BJ (cell line): Measurements from ENCODE around the gene PNPLA1. TPM values are rescaled to one million over a fixed set of nuclear protein-coding genes. Genes with fewer than 3 reads are reported as not detected.

Experiments used
- CTCF ChIA-PET: fragments of 350-600 bp; formaldehyde crosslinking; extraction: SDS; loops from one replicate; lab custom pipeline; 2021; ENCODE audit warnings: antibody characterized with exemption, inconsistent platforms; lab: Yijun Ruan, JAX
- POLR2A ChIA-PET: fragments of 300-600 bp; sonication (Branson Sonifier 250); formaldehyde crosslinking; extraction: SDS; loops from one replicate; lab custom pipeline; 2021; ENCODE audit warnings: antibody characterized with exemption; lab: Charles Lee
- DNase-seq: peaks from one replicate; pipeline ENCODE4 v3.0.0-alpha.2; 2011; ENCODE audit warnings: low read depth
- H3K27me3 ChIP-seq: 2 replicates; pipeline ENCODE4 v1.6.0; 2011; ENCODE audit warnings: low read length; ENCODE audit not compliant: control insufficient read depth, insufficient read depth
- H3K36me3 ChIP-seq: 2 replicates; pipeline ENCODE4 v1.5.1; 2011; ENCODE audit warnings: low read length; ENCODE audit not compliant: control insufficient read depth, insufficient read depth
- H3K4me3 ChIP-seq: 2 replicates; pipeline ENCODE4 v1.5.1; 2011; ENCODE audit warnings: low read depth, mild to moderate bottlenecking, control low read depth, low read length
- polyA plus RNA-seq: library from polyadenylated mRNA; depleted of rRNA; stranded (reverse); fragments of >200 nt; gene quantifications from 2 replicates; pipeline ENCODE4 v1.2.3, GENCODE V29; 2011
- TF ChIP-seq, protein P1 (sequence below): IDR thresholded peaks from 2 replicates; pipeline ENCODE4 v1.5.1; 2011; ENCODE audit warnings: low read depth, mild to moderate bottlenecking, control low read depth, inconsistent platforms, low read length, moderate library complexity; ENCODE audit not compliant: insufficient read depth

PNPLA1 gene
- polyA plus RNA-seq, 1 experiment: not detected

DNA sequence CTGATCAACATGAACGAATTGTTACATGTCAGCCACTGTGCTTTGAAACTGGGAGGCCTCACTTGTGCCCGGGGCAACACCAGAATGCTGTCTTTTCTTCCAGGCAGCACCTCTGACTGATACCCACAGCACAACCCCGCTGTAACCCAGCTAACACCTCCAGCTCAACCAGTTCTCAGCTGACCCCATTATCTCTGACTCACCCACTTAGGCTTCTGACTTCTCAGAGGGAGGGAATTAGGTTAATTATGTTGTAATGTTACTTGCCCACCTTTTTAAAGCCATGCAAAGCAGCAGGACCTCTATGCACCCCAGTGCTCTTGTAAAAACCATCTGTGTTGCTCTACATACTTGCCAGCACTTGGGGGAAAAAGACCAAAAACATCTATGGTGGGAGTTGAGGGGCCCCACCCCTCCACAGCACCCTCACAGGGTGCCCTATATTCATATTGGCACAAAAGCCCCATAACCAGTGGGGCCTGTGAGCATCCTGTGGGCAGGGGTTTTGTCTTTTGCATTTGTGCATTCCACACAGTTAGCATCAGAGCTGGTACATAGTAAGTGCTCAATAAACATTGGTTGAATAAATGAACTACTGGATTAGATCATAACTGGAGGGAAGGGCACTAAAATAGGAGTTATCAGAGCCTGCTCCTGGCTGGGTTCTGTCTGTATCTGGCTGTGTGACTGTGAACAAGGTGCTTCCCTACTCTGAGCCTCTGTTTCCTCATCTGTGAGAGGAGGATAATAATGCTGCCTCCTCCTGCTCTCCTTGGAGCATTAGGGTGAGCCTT lies 44.6 kb downstream of the PNPLA1 start:
- POLR2A ChIA-PET: no interaction called here
- CTCF ChIA-PET: interaction anchor here (10.5 kb wide), 1 partner anchor 12 kb away, joined by 72 read pairs; no protein-coding TSS in a partner anchor
- no peak overlapping the region for H3K4me3 ChIP-seq
- no peaks in the 10 kb centered on the region for H3K36me3 ChIP-seq
- TF ChIP-seq, protein P1, sequence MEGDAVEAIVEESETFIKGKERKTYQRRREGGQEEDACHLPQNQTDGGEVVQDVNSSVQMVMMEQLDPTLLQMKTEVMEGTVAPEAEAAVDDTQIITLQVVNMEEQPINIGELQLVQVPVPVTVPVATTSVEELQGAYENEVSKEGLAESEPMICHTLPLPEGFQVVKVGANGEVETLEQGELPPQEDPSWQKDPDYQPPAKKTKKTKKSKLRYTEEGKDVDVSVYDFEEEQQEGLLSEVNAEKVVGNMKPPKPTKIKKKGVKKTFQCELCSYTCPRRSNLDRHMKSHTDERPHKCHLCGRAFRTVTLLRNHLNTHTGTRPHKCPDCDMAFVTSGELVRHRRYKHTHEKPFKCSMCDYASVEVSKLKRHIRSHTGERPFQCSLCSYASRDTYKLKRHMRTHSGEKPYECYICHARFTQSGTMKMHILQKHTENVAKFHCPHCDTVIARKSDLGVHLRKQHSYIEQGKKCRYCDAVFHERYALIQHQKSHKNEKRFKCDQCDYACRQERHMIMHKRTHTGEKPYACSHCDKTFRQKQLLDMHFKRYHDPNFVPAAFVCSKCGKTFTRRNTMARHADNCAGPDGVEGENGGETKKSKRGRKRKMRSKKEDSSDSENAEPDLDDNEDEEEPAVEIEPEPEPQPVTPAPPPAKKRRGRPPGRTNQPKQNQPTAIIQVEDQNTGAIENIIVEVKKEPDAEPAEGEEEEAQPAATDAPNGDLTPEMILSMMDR: no peak
- peaks cover 27% of the 10 kb centered on the region for H3K27me3 ChIP-seq
- no peak for DNase-seq

DNA sequence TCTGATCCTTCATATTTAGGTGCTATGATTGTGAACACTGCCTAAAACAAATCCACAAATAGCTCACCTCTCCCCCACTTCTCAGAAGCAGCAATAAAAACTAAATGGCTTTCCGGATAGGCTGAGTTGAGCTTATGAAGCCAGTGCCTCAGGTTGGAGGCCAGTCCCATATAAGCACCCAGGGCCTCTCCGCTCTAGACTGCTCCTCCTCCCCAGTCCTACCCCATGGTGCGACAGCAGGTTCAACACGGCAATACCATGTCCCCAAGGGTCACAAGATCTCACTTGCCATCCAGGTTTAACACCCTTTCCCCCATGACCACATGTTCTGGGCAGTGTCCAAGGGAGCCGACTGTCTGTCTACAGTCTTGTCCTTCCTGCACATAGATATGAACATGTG lies 46.1 kb downstream of the PNPLA1 start:
- H3K36me3 ChIP-seq: no peaks in the 10 kb centered on the region
- POLR2A ChIA-PET: interaction anchor here (0.5 kb wide), 1 partner anchor 25 kb away, joined by 3 read pairs; no protein-coding TSS in a partner anchor
- TF ChIP-seq, protein P1: no peak
- no peak overlapping the region for H3K4me3 ChIP-seq
- CTCF ChIA-PET: interaction anchor here (0.9 to 10.5 kb wide), 2 partner anchors 13 to 44 kb away, joined by 4 to 72 read pairs; no protein-coding TSS in a partner anchor
- H3K27me3 ChIP-seq: peaks cover 24% of the 10 kb centered on the region
- no peak for DNase-seq

DNA sequence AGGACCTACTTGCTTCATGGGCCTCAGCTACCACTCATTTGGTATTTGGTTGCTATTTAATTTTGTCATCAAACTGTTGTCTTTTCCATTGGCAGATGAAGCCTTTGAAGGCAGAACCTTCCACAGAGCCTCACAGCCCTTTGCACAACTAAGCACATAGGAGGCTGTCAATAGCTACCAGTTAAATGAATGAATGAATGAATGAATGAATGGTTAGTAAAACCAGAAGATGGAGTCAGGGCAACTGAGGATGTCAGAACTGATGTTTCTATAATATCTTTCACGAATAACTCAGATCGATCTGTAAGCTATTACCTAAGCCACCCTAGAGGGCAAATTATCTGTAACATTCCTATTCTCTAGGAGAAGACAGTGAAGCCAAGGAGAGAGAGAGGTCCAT lies 47.8 kb downstream of the PNPLA1 start:
- peaks cover 18% of the 10 kb centered on the region for H3K27me3 ChIP-seq
- ChIA-PET POLR2A (no interaction called here), CTCF (interaction anchor here (0.9 to 10.5 kb wide), 3 partner anchors 11 to 23 kb away, joined by 3 to 72 read pairs (median 5); no protein-coding TSS in a partner anchor)

DNA sequence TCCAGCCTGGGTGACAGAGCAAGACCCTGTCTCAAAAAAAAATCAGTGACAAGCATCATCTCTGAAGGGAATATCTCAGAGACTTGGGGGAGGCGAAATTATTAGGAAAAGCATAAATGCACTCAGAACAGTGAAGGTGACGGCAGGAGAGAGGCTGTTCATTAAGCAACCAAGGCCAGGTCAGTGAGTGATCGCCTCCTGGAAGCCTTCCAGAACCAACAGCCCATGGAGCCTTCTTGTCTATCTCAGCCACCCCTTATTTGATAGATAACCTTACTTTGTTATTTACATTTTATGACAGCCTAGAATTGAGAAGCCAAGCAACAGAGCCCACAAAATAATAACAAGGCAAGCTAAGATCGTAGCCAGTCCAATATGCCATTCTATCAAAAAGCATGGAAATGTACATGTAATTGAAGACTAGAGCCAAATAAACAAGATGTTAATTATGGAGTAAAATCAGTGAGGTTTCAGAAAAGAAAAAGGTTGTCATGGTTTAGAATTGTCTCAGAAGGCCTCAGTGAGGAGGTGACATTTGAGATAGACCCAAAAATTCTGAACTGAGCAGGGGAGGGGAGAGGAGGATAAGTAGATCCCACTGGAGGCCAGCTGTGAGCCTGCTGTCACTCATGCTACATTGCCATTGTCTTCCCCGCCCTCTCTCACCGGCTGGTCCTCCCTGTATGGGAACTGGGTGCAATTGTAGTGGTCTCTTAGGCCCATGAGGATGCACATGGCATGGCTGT lies 49.0 kb downstream of the PNPLA1 start:
- Histone ChIP-seq H3K4me3 (no peak overlapping the region), H3K36me3 (no peaks in the 10 kb centered on the region), H3K27me3 (peaks cover 15% of the 10 kb centered on the region)
- ChIA-PET CTCF (interaction anchor here (0.9 to 10.5 kb wide), 3 partner anchors 9 to 22 kb away, joined by 4 to 72 read pairs (median 5); no protein-coding TSS in a partner anchor), POLR2A (no interaction called here)
- no peak for DNase-seq
- TF ChIP-seq, protein P1: no peak

More for the DNA sequence above, 47.8 kb downstream of the PNPLA1 start:
- DNase-seq: no peak
- Histone ChIP-seq H3K4me3 (no peak overlapping the region), H3K36me3 (no peaks in the 10 kb centered on the region)
- TF ChIP-seq, protein P1: no peak

DNA sequence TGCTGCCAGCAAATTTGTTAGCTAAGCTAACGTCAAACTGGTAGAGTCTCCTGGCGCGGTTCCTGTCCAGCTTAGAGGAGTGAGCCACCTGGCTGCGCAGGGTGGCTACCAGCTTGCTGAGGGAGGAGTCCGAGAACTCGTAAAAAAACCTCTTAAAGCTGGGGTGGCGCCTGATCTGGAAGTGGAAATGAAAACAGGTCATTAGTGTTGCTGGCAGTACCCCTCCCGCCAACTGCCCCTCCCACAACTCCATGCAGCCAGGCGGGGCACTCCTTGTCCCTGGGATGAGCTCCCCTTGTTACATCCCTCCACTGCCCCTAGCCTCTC lies 49.5 kb downstream of the PNPLA1 start:
- H3K4me3 ChIP-seq: no peak overlapping the region
- CTCF ChIA-PET: interaction anchor here (0.7 to 10.5 kb wide), 3 partner anchors 9 to 21 kb away, joined by 4 to 72 read pairs (median 5); no protein-coding TSS in a partner anchor
- TF ChIP-seq, protein P1: no peak
- peaks cover 15% of the 10 kb centered on the region for H3K27me3 ChIP-seq
- DNase-seq: no peak
- H3K36me3 ChIP-seq: no peaks in the 10 kb centered on the region
- POLR2A ChIA-PET: no interaction called here
